HUES48 (cell line): ENCODE results near the gene SLC16A13.
A peak's percentile ranks its signal among the peaks of the same experiment; 100 is the strongest.

ENCODE experiments used
- H3K27ac ChIP-seq: one replicate; pipeline ENCODE4 v1.7.0; 2013; ENCODE audit warnings: low read depth, low read length, inconsistent platforms
- H3K27me3 ChIP-seq: 2 replicates; pipeline ENCODE4 v1.6.1; 2013; ENCODE audit warnings: mild to moderate bottlenecking, low read length; ENCODE audit not compliant: control insufficient read depth, insufficient read depth
- H3K36me3 ChIP-seq: 2 replicates; pipeline ENCODE4 v1.6.1; 2013; ENCODE audit warnings: low read length; ENCODE audit not compliant: control insufficient read depth, insufficient read depth
- H3K4me1 ChIP-seq: 2 replicates; pipeline ENCODE4 v1.6.1; 2013; ENCODE audit warnings: mild to moderate bottlenecking, low read length; ENCODE audit not compliant: control insufficient read depth, insufficient read depth
- H3K4me3 ChIP-seq: 2 replicates; pipeline ENCODE4 v1.5.1; 2013; ENCODE audit warnings: mild to moderate bottlenecking, low read depth, low read length
- H3K9ac ChIP-seq: 2 replicates; pipeline ENCODE4 v1.6.1; 2013; ENCODE audit warnings: mild to moderate bottlenecking, low read depth, low read length, moderate library complexity
- H3K9me3 ChIP-seq: 2 replicates; pipeline ENCODE4 v1.6.1; 2013; ENCODE audit warnings: low read length; ENCODE audit not compliant: control insufficient read depth, insufficient read depth

Gene SLC16A13

GRCh38 chr17:7022781-7023571, 12.8 kb upstream of the SLC16A13 start, which contains the start of gene BCL6B:
BCL6B (plus strand) TSS chr17:7023050; CDS start chr17:7023672, 622 bp downstream.
- Histone ChIP-seq H3K4me3 (peak within 1 kb of the TSS; percentile 64), H3K36me3 (no peaks in the 10 kb centered on the region), H3K9ac (no peak within 1 kb of the TSS; the same call in 1 of the 2 replicates), H3K9me3 (no peaks in the 10 kb centered on the region), H3K27me3 (peaks cover 33% of the 10 kb centered on the region), H3K27ac (no peak within 1 kb of the TSS), H3K4me1 (peaks cover 12% of the 10 kb centered on the region)

- Histone ChIP-seq H3K36me3 (no peaks in the 10 kb centered on the region), H3K27ac (no peak overlapping the region), H3K9ac (no peak overlapping the region; the same call in 1 of the 2 replicates), H3K4me3 (peak overlapping the region; percentile 64), H3K9me3 (no peaks in the 10 kb centered on the region), H3K27me3 (peaks cover 33% of the 10 kb centered on the region), H3K4me1 (peaks cover 12% of the 10 kb centered on the region)
Measured at GRCh38 chr17:7023576-7024401, 12.0 kb upstream of the SLC16A13 start.

- Histone ChIP-seq H3K4me3 (no peak overlapping the region), H3K9me3 (no peaks in the 10 kb centered on the region), H3K27me3 (peaks cover 33% of the 10 kb centered on the region), H3K27ac (no peak overlapping the region), H3K36me3 (no peaks in the 10 kb centered on the region), H3K4me1 (peaks cover 12% of the 10 kb centered on the region), H3K9ac (no peak overlapping the region)
Measured at GRCh38 chr17:7024402-7024785, 11.4 kb upstream of the SLC16A13 start.

- H3K9ac ChIP-seq = no peak overlapping the region
- no peak overlapping the region for H3K27ac ChIP-seq
- no peak overlapping the region for H3K4me3 ChIP-seq
- H3K4me1 ChIP-seq = peaks cover 9% of the 10 kb centered on the region; the same call in 1 of the 2 replicates
- H3K27me3 ChIP-seq = peaks cover 32% of the 10 kb centered on the region
- H3K9me3 ChIP-seq = no peaks in the 10 kb centered on the region
- H3K36me3 ChIP-seq = no peaks in the 10 kb centered on the region
Measured at GRCh38 chr17:7025245-7025644, 10.6 kb upstream of the SLC16A13 start.

GRCh38 chr17:7026471-7027115, 9.2 kb upstream of the SLC16A13 start:
- Histone ChIP-seq H3K4me1 (peaks cover 6% of the 10 kb centered on the region; the same call in 1 of the 2 replicates), H3K9me3 (no peaks in the 10 kb centered on the region), H3K36me3 (no peaks in the 10 kb centered on the region), H3K27ac (no peak overlapping the region), H3K27me3 (peaks cover 19% of the 10 kb centered on the region), H3K4me3 (no peak overlapping the region), H3K9ac (no peak overlapping the region)

- H3K9me3 ChIP-seq = no peaks in the 10 kb centered on the region
- H3K4me1 ChIP-seq = 0 out of 2 replicates have a peak, but pooled peaks cover 4% of the 10 kb centered on the region
- no peaks in the 10 kb centered on the region for H3K36me3 ChIP-seq
- no peak overlapping the region for H3K9ac ChIP-seq
- no peak overlapping the region for H3K4me3 ChIP-seq
- no peak overlapping the region for H3K27ac ChIP-seq
- H3K27me3 ChIP-seq = peaks cover 12% of the 10 kb centered on the region
Measured at GRCh38 chr17:7027335-7027734, 8.5 kb upstream of the SLC16A13 start.

- no peak overlapping the region for H3K27ac ChIP-seq
- H3K27me3 ChIP-seq = no peaks in the 10 kb centered on the region
- H3K9me3 ChIP-seq = no peaks in the 10 kb centered on the region
- H3K9ac ChIP-seq = no peak overlapping the region
- no peaks in the 10 kb centered on the region for H3K4me1 ChIP-seq
- H3K36me3 ChIP-seq = no peaks in the 10 kb centered on the region
- H3K4me3 ChIP-seq = no peak overlapping the region
Measured at GRCh38 chr17:7029096-7029495, 6.7 kb upstream of the SLC16A13 start.

GRCh38 chr17:7029659-7030058, 6.2 kb upstream of the SLC16A13 start:
- Histone ChIP-seq H3K9ac (no peak overlapping the region), H3K36me3 (no peaks in the 10 kb centered on the region), H3K9me3 (no peaks in the 10 kb centered on the region), H3K27me3 (no peaks in the 10 kb centered on the region), H3K4me1 (no peaks in the 10 kb centered on the region), H3K27ac (no peak overlapping the region), H3K4me3 (no peak overlapping the region)

GRCh38 chr17:7034955-7035590, 742 bp upstream of the SLC16A13 start:
- H3K27me3 ChIP-seq = no peaks in the 10 kb centered on the region
- H3K9ac ChIP-seq = 0 out of 2 replicates have a peak overlapping the region, but pooled peaks have one; percentile 11
- H3K36me3 ChIP-seq = no peaks in the 10 kb centered on the region
- peak overlapping the region; percentile 79 for H3K4me3 ChIP-seq
- peak overlapping the region; percentile 36 for H3K27ac ChIP-seq
- H3K9me3 ChIP-seq = no peaks in the 10 kb centered on the region
- H3K4me1 ChIP-seq = 0 out of 2 replicates have a peak, but pooled peaks cover 6% of the 10 kb centered on the region

GRCh38 chr17:7038025-7038862, 2.4 kb downstream of the SLC16A13 start:
- Histone ChIP-seq H3K4me3 (no peak overlapping the region), H3K36me3 (no peaks in the 10 kb centered on the region)

More at GRCh38 chr17:7038025-7038862, 2.4 kb downstream of the SLC16A13 start:
- peaks cover 16% of the 10 kb centered on the region for H3K27me3 ChIP-seq
- H3K9me3 ChIP-seq = no peaks in the 10 kb centered on the region
- no peak overlapping the region for H3K9ac ChIP-seq
- peaks cover 13% of the 10 kb centered on the region; the same call in 1 of the 2 replicates for H3K4me1 ChIP-seq
- H3K27ac ChIP-seq = no peak overlapping the region
